ENCODE data around the gene DCST1. TPM values are rescaled to one million over a fixed set of nuclear protein-coding genes. Genes with fewer than 3 reads are reported as not detected.
A peak's percentile ranks its signal among the peaks of the same experiment; 100 is the strongest.
"Not testable (repeated sequence)": the region's sequence is repeated elsewhere in the genome, so short reads cannot be mapped to it uniquely, and the experiment has no call there.

The DCST1 gene
- total RNA-seq, 1 experiment from 2014 or later = 0.22 TPM

- TF ChIP-seq EZH2 (IDR thresholded peaks at IDR 0.05; ENCODE audit: low read depth) = no peak
- TF ChIP-seq CTCF (conservative IDR thresholded peaks at IDR 0.05) = no peak
- peaks cover 19% of the 10 kb centered on the region; the same call in 1 of the 2 replicates for H3K4me1 ChIP-seq (replicated peaks; ENCODE audit: insufficient read depth)
- H3K4me2 ChIP-seq = no peak overlapping the region
- no peak overlapping the region for H2AFZ ChIP-seq
- H4K20me1 ChIP-seq (ENCODE audit: insufficient read depth) = no peaks in the 10 kb centered on the region
- POLR2A ChIA-PET (ENCODE audit: unreplicated experiment) = interaction anchor here (0.7 to 1.1 kb wide), 4 partner anchors 8 to 62 kb away, joined by 3 to 6 read pairs (median 4); partner anchors contain the start of gene FLAD1
- H3K4me3 ChIP-seq = no peak overlapping the region
- H3K36me3 ChIP-seq (ENCODE audit: low read depth) = no peaks in the 10 kb centered on the region
- no TSS peak for BruUV-seq (replicated peaks)
- H3K79me2 ChIP-seq (ENCODE audit: low read depth) = no peaks in the 10 kb centered on the region; the same call in 1 of the 2 replicates
- no peaks in the 10 kb centered on the region for H3K9me3 ChIP-seq (ENCODE audit: insufficient read depth, low read depth)
- no peaks in the 10 kb centered on the region for H3K27me3 ChIP-seq (ENCODE audit: insufficient read depth, low read depth)
- H3K27ac ChIP-seq = peak overlapping the region; percentile 20
- H3K9me2 ChIP-seq (ENCODE audit: insufficient read depth) = no peaks in the 10 kb centered on the region
- CTCF ChIA-PET = interaction anchor here (0.6 to 0.7 kb wide), 3 partner anchors 22 to 44 kb away, joined by 3 to 4 read pairs (median 3); no protein-coding TSS in a partner anchor
- intact Hi-C loops (cut with micrococcal nuclease; ENCODE audit: unreplicated experiment) = no loop called here
- no peak for DNase-seq
- peaks cover 48% of the 10 kb centered on the region for H3F3A ChIP-seq (ENCODE audit: insufficient read depth, low read depth)
Measured at GRCh38 chr1:154994269-154994587, 39.4 kb upstream of the DCST1 start.

GRCh38 chr1:154994591-154994990, 39.0 kb upstream of the DCST1 start:
- CTCF ChIA-PET = interaction anchor here (0.6 to 0.7 kb wide), 3 partner anchors 18 to 25 kb away, joined by 3 to 6 read pairs (median 4); no protein-coding TSS in a partner anchor
- intact Hi-C loops (cut with micrococcal nuclease; ENCODE audit: unreplicated experiment) = no loop called here
- H3K27me3 ChIP-seq (ENCODE audit: insufficient read depth, low read depth) = no peaks in the 10 kb centered on the region
- H4K20me1 ChIP-seq (ENCODE audit: insufficient read depth) = no peaks in the 10 kb centered on the region
- no peak overlapping the region for H2AFZ ChIP-seq
- peak overlapping the region; percentile 30 for H3K27ac ChIP-seq
- no peak for DNase-seq
- H3K4me2 ChIP-seq = no peak overlapping the region
- BruUV-seq (replicated peaks) = TSS peak; percentile 8
- H3K4me1 ChIP-seq (replicated peaks; ENCODE audit: insufficient read depth) = peaks cover 21% of the 10 kb centered on the region; the same call in 1 of the 2 replicates
- peaks cover 46% of the 10 kb centered on the region for H3F3A ChIP-seq (ENCODE audit: insufficient read depth, low read depth)
- POLR2A ChIA-PET (ENCODE audit: unreplicated experiment) = interaction anchor here (0.5 to 1.1 kb wide), 5 partner anchors 8 to 88 kb away, joined by 3 to 14 read pairs (median 5); partner anchors contain the start of gene FLAD1
- peaks cover under 1% of the 10 kb centered on the region; the same call in 1 of the 2 replicates for H3K79me2 ChIP-seq (ENCODE audit: low read depth)
- H3K9me3 ChIP-seq (ENCODE audit: insufficient read depth, low read depth) = no peaks in the 10 kb centered on the region
- no peaks in the 10 kb centered on the region for H3K36me3 ChIP-seq (ENCODE audit: low read depth)
- H3K9me2 ChIP-seq (ENCODE audit: insufficient read depth) = no peaks in the 10 kb centered on the region
- TF ChIP-seq EZH2 (IDR thresholded peaks at IDR 0.05; ENCODE audit: low read depth) (no peak), CTCF (conservative IDR thresholded peaks at IDR 0.05) (no peak)
- H3K4me3 ChIP-seq = no peak overlapping the region

- H3K9me3 ChIP-seq (ENCODE audit: insufficient read depth, low read depth); BruUV-seq (replicated peaks); H2AFZ ChIP-seq; H3K27me3 ChIP-seq (ENCODE audit: insufficient read depth, low read depth); H4K20me1 ChIP-seq (ENCODE audit: insufficient read depth); H3K9me2 ChIP-seq (ENCODE audit: insufficient read depth); intact Hi-C loops (cut with micrococcal nuclease; ENCODE audit: unreplicated experiment); H3K4me2 ChIP-seq; H3K79me2 ChIP-seq (ENCODE audit: low read depth); H3K36me3 ChIP-seq (ENCODE audit: low read depth); H3K4me3 ChIP-seq: not testable (repeated sequence)
- Histone ChIP-seq H3F3A (ENCODE audit: insufficient read depth, low read depth) (peaks cover 46% of the 10 kb centered on the region), H3K27ac (peak overlapping the region; percentile 30; the same call in 1 of the 2 replicates), H3K4me1 (replicated peaks; ENCODE audit: insufficient read depth) (peaks cover 28% of the 10 kb centered on the region)
- TF ChIP-seq CTCF (conservative IDR thresholded peaks at IDR 0.05) = peak; percentile 48; the same call in 1 of the 2 replicates
- POLR2A ChIA-PET (ENCODE audit: unreplicated experiment) = interaction anchor here (0.7 kb wide), 2 partner anchors 16 to 22 kb away, joined by 3 to 8 read pairs; no protein-coding TSS in a partner anchor
- peak; percentile 60 to 77 for DNase-seq
- CTCF ChIA-PET = interaction anchor here (0.6 to 0.7 kb wide), 3 partner anchors 19 to 87 kb away, joined by 4 to 7 read pairs (median 6); no protein-coding TSS in a partner anchor
Measured at GRCh38 chr1:154995301-154995983, 38.2 kb upstream of the DCST1 start.
